ENCODE data around the gene PDCD6IP.

GRCh38 chr3:33803252-33803651 is 4.8 kb downstream of the PDCD6IP start:
- TF ChIP-seq POLR2AphosphoS5 (IDR thresholded peaks at IDR 0.05) = no peak
- no peak for TF ChIP-seq CTCF (IDR thresholded peaks at IDR 0.05)
- TF ChIP-seq POLR2A (IDR thresholded peaks at IDR 0.05) = no peak
